Type B pancreatic cell (in vitro differentiated cells): ENCODE data around the gene METTL27. TPM values are rescaled to one million over a fixed set of nuclear protein-coding genes. Genes with fewer than 3 reads are reported as not detected.

Experiments
- DNase-seq: peaks from one replicate; pipeline ENCODE4 v3.0.0; 2021; ENCODE audit warnings: mixed read lengths; ENCODE audit not compliant: unreplicated experiment; ENCODE audit errors: extremely low spot score
- H3K27ac Mint-ChIP-seq: 2 replicates; pipeline ENCODE4 v1.8.0; 2021; ENCODE audit warnings: mild to moderate bottlenecking, mixed read lengths
- H3K27me3 Mint-ChIP-seq: 2 replicates; pipeline ENCODE4 v1.8.0; 2021; ENCODE audit warnings: mixed read lengths
- H3K36me3 Mint-ChIP-seq: 2 replicates; pipeline ENCODE4 v1.8.0; 2021; ENCODE audit warnings: mixed read lengths
- H3K4me1 Mint-ChIP-seq: one replicate; pipeline ENCODE4 v1.8.0; 2021; ENCODE audit warnings: mixed read lengths; ENCODE audit not compliant: unreplicated experiment
- H3K4me3 Mint-ChIP-seq: 2 replicates; pipeline ENCODE4 v1.8.0; 2021; ENCODE audit warnings: mild to moderate bottlenecking, mixed read lengths
- H3K9me3 Mint-ChIP-seq: 2 replicates; pipeline ENCODE4 v1.8.0; 2021; ENCODE audit warnings: mixed read lengths
- total RNA-seq: library from RNA; stranded (reverse); gene quantifications from 2 replicates; pipeline ENCODE4 v1.2.1, GENCODE V29; 2021; ENCODE audit warnings: low replicate concordance
- TF ChIP-seq, protein P1 (sequence below): fragments of 200-600 bp; sonication (generic); conservative IDR thresholded peaks from 2 replicates; pipeline ENCODE4 v1.5.0; 2021; ENCODE audit warnings: antibody characterized with exemption, mild to moderate bottlenecking

The METTL27 gene
- total RNA-seq, 1 donor from 2014 or later, result 11.5 TPM

DNA sequence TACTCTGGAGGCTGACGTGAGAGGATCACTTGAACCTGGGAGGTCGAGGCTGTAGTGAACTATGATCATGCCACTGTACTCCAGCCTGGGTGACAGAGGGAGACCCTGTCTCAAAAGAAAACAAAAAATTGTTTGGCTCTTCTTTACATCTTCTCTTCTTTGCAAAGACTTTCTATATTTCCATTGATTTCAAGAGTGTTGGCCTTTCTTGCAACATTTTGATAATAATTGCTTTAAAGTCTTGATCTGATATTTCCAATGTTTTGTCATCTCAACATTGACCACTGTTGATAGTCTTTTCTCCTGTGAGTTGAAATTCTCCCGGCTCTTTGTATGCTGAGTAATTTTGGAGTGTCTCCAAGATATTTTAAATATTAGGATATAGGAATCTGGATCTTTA is 29.3 kb downstream of the METTL27 start:
- Mint-ChIP-seq H3K4me3 (no peak overlapping the region), H3K27ac (no peak overlapping the region), H3K36me3 (no peaks in the 10 kb centered on the region)

DNA sequence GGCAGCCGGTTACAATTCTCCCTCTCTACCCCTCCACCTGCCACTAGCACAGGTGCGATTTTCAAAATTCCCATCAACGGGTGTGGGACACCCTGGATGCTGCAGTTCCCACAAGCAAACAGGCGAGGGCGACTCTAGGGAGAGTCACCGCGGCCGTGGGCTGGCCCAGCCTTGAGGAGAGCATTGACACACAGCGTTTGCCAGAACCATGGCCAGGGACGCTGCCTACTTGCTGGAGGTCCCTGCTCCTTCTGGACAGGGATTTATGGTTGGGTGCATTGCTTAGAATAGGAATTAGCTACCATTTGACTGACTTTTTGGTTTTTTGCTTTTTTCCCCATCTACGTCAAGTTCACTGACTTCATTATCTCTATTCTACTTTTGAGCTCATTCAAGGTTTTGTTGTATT is 30.6 kb downstream of the METTL27 start:
- Mint-ChIP-seq H3K27me3 (no peaks in the 10 kb centered on the region), H3K4me3 (peak overlapping the region; percentile 58), H3K36me3 (no peaks in the 10 kb centered on the region), H3K27ac (peak overlapping the region; percentile 88), H3K9me3 (no peaks in the 10 kb centered on the region), H3K4me1 (no peaks in the 10 kb centered on the region)
- DNase-seq, result no peak
- TF ChIP-seq, protein P1, sequence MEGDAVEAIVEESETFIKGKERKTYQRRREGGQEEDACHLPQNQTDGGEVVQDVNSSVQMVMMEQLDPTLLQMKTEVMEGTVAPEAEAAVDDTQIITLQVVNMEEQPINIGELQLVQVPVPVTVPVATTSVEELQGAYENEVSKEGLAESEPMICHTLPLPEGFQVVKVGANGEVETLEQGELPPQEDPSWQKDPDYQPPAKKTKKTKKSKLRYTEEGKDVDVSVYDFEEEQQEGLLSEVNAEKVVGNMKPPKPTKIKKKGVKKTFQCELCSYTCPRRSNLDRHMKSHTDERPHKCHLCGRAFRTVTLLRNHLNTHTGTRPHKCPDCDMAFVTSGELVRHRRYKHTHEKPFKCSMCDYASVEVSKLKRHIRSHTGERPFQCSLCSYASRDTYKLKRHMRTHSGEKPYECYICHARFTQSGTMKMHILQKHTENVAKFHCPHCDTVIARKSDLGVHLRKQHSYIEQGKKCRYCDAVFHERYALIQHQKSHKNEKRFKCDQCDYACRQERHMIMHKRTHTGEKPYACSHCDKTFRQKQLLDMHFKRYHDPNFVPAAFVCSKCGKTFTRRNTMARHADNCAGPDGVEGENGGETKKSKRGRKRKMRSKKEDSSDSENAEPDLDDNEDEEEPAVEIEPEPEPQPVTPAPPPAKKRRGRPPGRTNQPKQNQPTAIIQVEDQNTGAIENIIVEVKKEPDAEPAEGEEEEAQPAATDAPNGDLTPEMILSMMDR, result peak; percentile 81

More for the DNA sequence above, 29.3 kb downstream of the METTL27 start:
- Mint-ChIP-seq H3K4me1 (no peaks in the 10 kb centered on the region), H3K9me3 (no peaks in the 10 kb centered on the region), H3K27me3 (no peaks in the 10 kb centered on the region)
- TF ChIP-seq, protein P1, result no peak
- no peak for DNase-seq

DNA sequence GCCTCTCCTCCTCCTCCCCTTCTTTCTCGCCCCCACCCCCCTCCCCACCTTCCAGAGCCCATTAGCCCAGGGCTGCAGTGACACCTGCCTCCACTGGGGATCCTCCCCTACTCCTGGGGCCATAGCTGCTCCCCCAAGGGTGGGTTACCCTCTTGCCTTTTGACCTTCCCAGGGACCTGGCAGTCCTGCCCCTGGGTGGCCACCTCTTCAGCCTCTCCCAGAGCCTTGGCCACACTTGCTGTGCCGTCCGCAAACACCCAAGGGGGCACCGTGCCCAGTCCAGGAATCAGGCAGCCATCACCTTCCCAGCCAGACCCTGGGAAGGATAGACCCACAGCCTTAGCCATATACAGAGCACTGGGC is 31.3 kb downstream of the METTL27 start:
- peak overlapping the region; percentile 88 for H3K27ac Mint-ChIP-seq
- no peaks in the 10 kb centered on the region for H3K36me3 Mint-ChIP-seq
- TF ChIP-seq, protein P1, result no peak
- H3K4me1 Mint-ChIP-seq, result no peaks in the 10 kb centered on the region
- H3K9me3 Mint-ChIP-seq, result no peaks in the 10 kb centered on the region
- H3K4me3 Mint-ChIP-seq, result no peak overlapping the region
- no peaks in the 10 kb centered on the region for H3K27me3 Mint-ChIP-seq
- no peak for DNase-seq

DNA sequence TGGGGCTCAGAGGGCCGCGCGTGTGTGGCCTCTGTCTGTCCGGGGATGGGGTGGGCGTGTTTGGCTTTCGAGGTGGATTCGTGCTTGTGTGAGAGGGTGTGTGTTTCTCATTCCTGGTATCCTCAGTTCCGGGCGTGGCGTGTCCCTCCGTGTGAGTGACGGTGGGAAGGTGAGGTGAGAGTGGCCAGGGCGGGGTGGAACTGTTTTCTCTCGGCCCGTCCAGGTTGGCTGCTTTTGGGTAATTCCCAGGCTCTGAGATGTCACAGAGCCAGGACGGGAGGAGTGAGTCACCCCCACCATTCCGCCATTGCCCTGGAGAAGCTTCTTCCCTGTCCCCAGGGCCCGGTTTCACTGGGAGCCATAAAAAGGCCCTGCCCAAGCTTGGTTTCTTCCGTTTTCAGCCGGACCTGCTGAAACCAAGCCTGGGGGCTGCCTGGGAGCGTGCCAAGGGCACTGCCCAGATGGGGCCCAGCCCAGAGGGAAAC is 32.8 kb downstream of the METTL27 start:
- no peaks in the 10 kb centered on the region for H3K36me3 Mint-ChIP-seq
- H3K9me3 Mint-ChIP-seq, result no peaks in the 10 kb centered on the region
- TF ChIP-seq, protein P1, result no peak
- H3K4me1 Mint-ChIP-seq, result peaks cover 4% of the 10 kb centered on the region
- H3K27me3 Mint-ChIP-seq, result no peaks in the 10 kb centered on the region
- peak overlapping the region; percentile 91 for H3K27ac Mint-ChIP-seq
- no peak for DNase-seq
- H3K4me3 Mint-ChIP-seq, result peak overlapping the region; percentile 58

DNA sequence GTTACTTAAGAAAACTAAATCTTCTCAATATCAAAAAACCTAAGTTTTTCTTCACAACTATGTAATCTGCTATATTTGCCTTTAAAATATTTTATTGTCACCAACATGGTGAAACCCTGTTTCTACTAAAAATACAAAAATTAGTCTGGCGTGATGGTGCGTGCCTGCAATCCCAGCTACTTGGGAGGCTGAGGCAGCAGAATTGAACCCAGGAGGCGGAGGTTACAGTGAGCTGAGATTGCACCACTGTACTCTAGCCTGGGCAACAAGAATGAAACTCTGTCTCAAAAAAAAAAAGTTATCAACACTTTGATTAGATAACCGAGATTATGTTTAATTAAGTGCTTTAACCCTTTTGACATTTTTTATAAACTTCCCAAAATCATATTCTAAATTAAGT is 39.9 kb downstream of the METTL27 start:
- Mint-ChIP-seq H3K36me3 (no peaks in the 10 kb centered on the region), H3K4me3 (no peak overlapping the region), H3K4me1 (peaks cover 9% of the 10 kb centered on the region), H3K9me3 (no peaks in the 10 kb centered on the region), H3K27ac (no peak overlapping the region), H3K27me3 (peaks cover 4% of the 10 kb centered on the region)
- no peak for DNase-seq
- TF ChIP-seq, protein P1, result no peak

DNA sequence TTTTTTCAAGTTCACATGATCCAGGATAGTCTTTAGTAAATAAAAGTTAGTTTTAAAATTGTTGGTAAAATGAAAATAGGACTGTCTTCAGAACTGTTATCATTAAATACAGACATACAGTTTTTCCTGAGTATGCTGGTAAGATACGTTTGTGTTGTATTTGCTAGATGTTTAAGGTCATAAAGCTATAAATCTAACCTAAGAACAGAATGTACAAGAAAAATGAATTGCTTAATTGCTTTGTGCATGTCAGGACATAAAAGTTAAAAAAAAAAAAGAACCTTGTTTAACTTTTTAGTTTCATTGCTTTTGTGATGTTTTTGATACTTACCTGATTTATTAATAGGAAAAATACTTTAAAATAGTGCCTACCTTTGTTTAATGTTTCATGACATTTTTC is 40.7 kb downstream of the METTL27 start:
- no peak overlapping the region for H3K27ac Mint-ChIP-seq
- DNase-seq, result no peak
- no peaks in the 10 kb centered on the region for H3K9me3 Mint-ChIP-seq
- no peak overlapping the region for H3K4me3 Mint-ChIP-seq
- peaks cover 9% of the 10 kb centered on the region for H3K4me1 Mint-ChIP-seq
- peaks cover 4% of the 10 kb centered on the region for H3K27me3 Mint-ChIP-seq
- TF ChIP-seq, protein P1, result no peak
- H3K36me3 Mint-ChIP-seq, result no peaks in the 10 kb centered on the region
